T-helper 2 cell treated with Interferon-gamma antibody and Interleukin-4, amounts not matched to agents 5 μg/mL and 100 μg/mL, for 36 hours (primary cell): ENCODE data around the gene CAPN1.
A peak's percentile ranks its signal among the peaks of the same experiment; 100 is the strongest.

ENCODE experiments used
- DNase-seq: peaks from one replicate; pipeline ENCODE4 v3.0.0; 2021; ENCODE audit warnings: low spot score
- H3K27ac Mint-ChIP-seq: one replicate; pipeline ENCODE4 v1.8.0; 2021; ENCODE audit warnings: mild to moderate bottlenecking, mixed read lengths
- H3K27me3 Mint-ChIP-seq: one replicate; pipeline ENCODE4 v1.8.0; 2021; ENCODE audit warnings: low read depth, mixed read lengths
- H3K36me3 Mint-ChIP-seq: one replicate; pipeline ENCODE4 v1.8.0; 2021; ENCODE audit warnings: low read depth, mixed read lengths
- H3K4me1 Mint-ChIP-seq: one replicate; pipeline ENCODE4 v1.8.0; 2021; ENCODE audit warnings: low read depth, mixed read lengths
- H3K4me3 Mint-ChIP-seq: one replicate; pipeline ENCODE4 v1.8.0; 2022; ENCODE audit warnings: mild to moderate bottlenecking, moderate library complexity, mixed read lengths
- H3K9me3 Mint-ChIP-seq: one replicate; pipeline ENCODE4 v1.8.0; 2021; ENCODE audit warnings: mixed read lengths

The CAPN1 gene

GRCh38 chr11:65150509-65151299 is 31.0 kb upstream of the CAPN1 start:
- no peaks in the 10 kb centered on the region for H3K27me3 Mint-ChIP-seq
- DNase-seq: peak; percentile 22
- H3K27ac Mint-ChIP-seq: no peak overlapping the region
- H3K4me1 Mint-ChIP-seq: peaks cover 17% of the 10 kb centered on the region
- H3K9me3 Mint-ChIP-seq: no peaks in the 10 kb centered on the region
- H3K4me3 Mint-ChIP-seq: no peak overlapping the region
- H3K36me3 Mint-ChIP-seq: no peaks in the 10 kb centered on the region

GRCh38 chr11:65151331-65151899 is 30.3 kb upstream of the CAPN1 start:
- no peaks in the 10 kb centered on the region for H3K36me3 Mint-ChIP-seq
- no peak overlapping the region for H3K4me3 Mint-ChIP-seq
- H3K9me3 Mint-ChIP-seq: no peaks in the 10 kb centered on the region
- DNase-seq: no peak
- no peak overlapping the region for H3K27ac Mint-ChIP-seq
- H3K4me1 Mint-ChIP-seq: peaks cover 17% of the 10 kb centered on the region
- no peaks in the 10 kb centered on the region for H3K27me3 Mint-ChIP-seq

GRCh38 chr11:65152122-65152521 is 29.6 kb upstream of the CAPN1 start:
- no peak overlapping the region for H3K4me3 Mint-ChIP-seq
- DNase-seq: no peak
- H3K4me1 Mint-ChIP-seq: peaks cover 17% of the 10 kb centered on the region
- H3K36me3 Mint-ChIP-seq: no peaks in the 10 kb centered on the region
- no peak overlapping the region for H3K27ac Mint-ChIP-seq
- no peaks in the 10 kb centered on the region for H3K9me3 Mint-ChIP-seq
- H3K27me3 Mint-ChIP-seq: no peaks in the 10 kb centered on the region

- no peak overlapping the region for H3K27ac Mint-ChIP-seq
- no peaks in the 10 kb centered on the region for H3K36me3 Mint-ChIP-seq
- no peaks in the 10 kb centered on the region for H3K9me3 Mint-ChIP-seq
- no peak for DNase-seq
- no peak overlapping the region for H3K4me3 Mint-ChIP-seq
- H3K4me1 Mint-ChIP-seq: peaks cover 12% of the 10 kb centered on the region
- H3K27me3 Mint-ChIP-seq: peaks cover 2% of the 10 kb centered on the region
Observed at GRCh38 chr11:65156256-65156655, 25.5 kb upstream of the CAPN1 start.

GRCh38 chr11:65156926-65157325 is 24.8 kb upstream of the CAPN1 start:
- Mint-ChIP-seq H3K27ac (no peak overlapping the region), H3K27me3 (peaks cover 2% of the 10 kb centered on the region), H3K4me1 (peaks cover 10% of the 10 kb centered on the region), H3K4me3 (no peak overlapping the region), H3K36me3 (no peaks in the 10 kb centered on the region), H3K9me3 (no peaks in the 10 kb centered on the region)
- DNase-seq: no peak

GRCh38 chr11:65157336-65157735 is 24.4 kb upstream of the CAPN1 start:
- Mint-ChIP-seq H3K9me3 (no peaks in the 10 kb centered on the region), H3K27me3 (peaks cover 2% of the 10 kb centered on the region), H3K27ac (no peak overlapping the region), H3K36me3 (no peaks in the 10 kb centered on the region), H3K4me3 (no peak overlapping the region), H3K4me1 (peaks cover 6% of the 10 kb centered on the region)
- no peak for DNase-seq

- H3K4me3 Mint-ChIP-seq: no peak overlapping the region
- no peaks in the 10 kb centered on the region for H3K36me3 Mint-ChIP-seq
- peaks cover 2% of the 10 kb centered on the region for H3K27me3 Mint-ChIP-seq
- DNase-seq: no peak
- no peak overlapping the region for H3K27ac Mint-ChIP-seq
- no peaks in the 10 kb centered on the region for H3K4me1 Mint-ChIP-seq
- no peaks in the 10 kb centered on the region for H3K9me3 Mint-ChIP-seq
Observed at GRCh38 chr11:65159012-65159411, 22.7 kb upstream of the CAPN1 start.

GRCh38 chr11:65160643-65161042 is 21.1 kb upstream of the CAPN1 start:
- Mint-ChIP-seq H3K4me1 (no peaks in the 10 kb centered on the region), H3K4me3 (no peak overlapping the region), H3K27ac (no peak overlapping the region), H3K36me3 (no peaks in the 10 kb centered on the region), H3K9me3 (no peaks in the 10 kb centered on the region), H3K27me3 (peaks cover 2% of the 10 kb centered on the region)
- DNase-seq: no peak

GRCh38 chr11:65163684-65164083 is 18.0 kb upstream of the CAPN1 start:
- DNase-seq: no peak
- Mint-ChIP-seq H3K4me3 (no peak overlapping the region), H3K27me3 (peaks cover 2% of the 10 kb centered on the region), H3K27ac (no peak overlapping the region), H3K4me1 (peaks cover 3% of the 10 kb centered on the region), H3K36me3 (no peaks in the 10 kb centered on the region), H3K9me3 (no peaks in the 10 kb centered on the region)

- Mint-ChIP-seq H3K4me3 (no peak overlapping the region), H3K27me3 (peaks cover 2% of the 10 kb centered on the region), H3K36me3 (no peaks in the 10 kb centered on the region), H3K9me3 (no peaks in the 10 kb centered on the region), H3K4me1 (peaks cover 11% of the 10 kb centered on the region), H3K27ac (no peak overlapping the region)
- DNase-seq: no peak
Observed at GRCh38 chr11:65165410-65166317, 16.1 kb upstream of the CAPN1 start.

GRCh38 chr11:65166893-65167292 is 14.8 kb upstream of the CAPN1 start:
- Mint-ChIP-seq H3K4me3 (no peak overlapping the region), H3K27ac (no peak overlapping the region)
- DNase-seq: no peak

GRCh38 chr11:65167656-65168055 is 14.1 kb upstream of the CAPN1 start:
- Mint-ChIP-seq H3K4me3 (no peak overlapping the region), H3K9me3 (no peaks in the 10 kb centered on the region), H3K4me1 (peaks cover 11% of the 10 kb centered on the region), H3K27me3 (no peaks in the 10 kb centered on the region), H3K27ac (no peak overlapping the region), H3K36me3 (no peaks in the 10 kb centered on the region)
- DNase-seq: no peak

More at GRCh38 chr11:65166893-65167292, 14.8 kb upstream of the CAPN1 start:
- peaks cover 11% of the 10 kb centered on the region for H3K4me1 Mint-ChIP-seq
- H3K9me3 Mint-ChIP-seq: no peaks in the 10 kb centered on the region
- no peaks in the 10 kb centered on the region for H3K36me3 Mint-ChIP-seq
- no peaks in the 10 kb centered on the region for H3K27me3 Mint-ChIP-seq

- Mint-ChIP-seq H3K9me3 (no peaks in the 10 kb centered on the region), H3K27ac (peak overlapping the region; percentile 87), H3K4me3 (no peak overlapping the region), H3K36me3 (no peaks in the 10 kb centered on the region), H3K27me3 (no peaks in the 10 kb centered on the region), H3K4me1 (peaks cover 11% of the 10 kb centered on the region)
- DNase-seq: no peak
Observed at GRCh38 chr11:65169164-65169641, 12.5 kb upstream of the CAPN1 start.

GRCh38 chr11:65170058-65170534 is 11.6 kb upstream of the CAPN1 start, which contains the start of gene SPDYC:
Gene SPDYC (plus strand): TSS chr11:65170233. CDS start chr11:65171358, 1,125 bp downstream.
- H3K27me3 Mint-ChIP-seq: no peaks in the 10 kb centered on the region
- H3K9me3 Mint-ChIP-seq: no peaks in the 10 kb centered on the region
- peaks cover 11% of the 10 kb centered on the region for H3K4me1 Mint-ChIP-seq
- peak within 1 kb of the TSS; percentile 87 for H3K27ac Mint-ChIP-seq
- no peak for DNase-seq
- H3K4me3 Mint-ChIP-seq: no peak within 1 kb of the TSS
- no peaks in the 10 kb centered on the region for H3K36me3 Mint-ChIP-seq
